ENCODE measurements around the gene CNTFR. TPM values are rescaled to one million over a fixed set of nuclear protein-coding genes. Genes with fewer than 3 reads are reported as not detected.

CNTFR gene
- total and polyA plus RNA-seq, 2 of the 8 experiments (the other 6 are each of a cell fraction or from before 2014, with no cell fraction given): 1.2 to 4.2 TPM

- TF ChIP-seq CHD7 (IDR thresholded peaks at IDR 0.05; ENCODE audit: insufficient replicate concordance, low read length) (no peak), SIX5 (IDR thresholded peaks at IDR 0.05; ENCODE audit: low read depth, low read length) (no peak)
These were observed 17.4 kb downstream of the CNTFR start (continued) for GRCh38 chr9:34572092-34572491.

Measured in H1 (cell line).